Measurements from ENCODE around the gene PES1. TPM values are rescaled to one million over a fixed set of nuclear protein-coding genes. Genes with fewer than 3 reads are reported as not detected.

PES1 gene
- total and polyA plus RNA-seq, 2 experiments from 2014 or later = 64.1 to 76.9 TPM

DNA sequence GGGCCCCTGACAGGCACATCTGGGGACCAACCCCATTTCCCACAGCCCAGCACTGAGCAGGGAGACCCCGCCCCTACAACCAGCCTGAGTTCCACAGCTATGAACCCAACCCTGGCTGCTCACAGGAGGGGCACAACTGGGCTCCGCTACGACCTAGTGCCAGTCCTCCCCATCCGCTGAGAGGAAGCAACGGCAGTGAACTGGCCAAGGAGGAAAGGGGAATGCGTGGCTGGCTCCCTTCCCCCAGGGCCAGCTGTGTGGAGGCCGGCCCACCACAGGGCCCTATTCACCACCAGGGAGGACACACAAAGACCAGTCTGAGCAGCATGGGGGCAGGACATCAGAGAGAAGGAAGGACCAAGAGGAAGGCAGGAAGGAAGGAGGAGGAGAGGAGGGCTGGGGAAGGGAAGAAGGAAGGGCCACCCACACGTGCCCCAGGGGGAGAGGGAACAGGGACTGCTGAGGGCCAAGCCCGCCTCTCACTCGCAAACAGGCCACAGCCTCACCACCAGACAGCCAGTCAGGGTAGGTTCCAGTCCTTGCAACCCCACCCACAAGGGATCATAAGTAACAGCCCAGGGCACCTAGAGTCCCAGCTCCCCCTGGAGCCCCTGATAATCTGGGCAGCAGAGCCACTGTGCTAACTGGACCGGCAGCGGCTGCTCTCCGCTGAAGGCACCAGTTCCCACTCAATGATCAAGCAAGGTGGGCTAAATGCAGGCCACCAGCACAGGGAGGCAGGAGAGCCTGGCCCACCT, 8.7 kb downstream of the PES1 start:
- H3K36me3 Mint-ChIP-seq (ENCODE audit: low read depth) = peaks cover 94% of the 10 kb centered on the region
- no peaks in the 10 kb centered on the region for H3K9me2 ChIP-seq (ENCODE audit: insufficient read depth)
- H3F3A ChIP-seq (replicated peaks; ENCODE audit: low read depth) = no peaks in the 10 kb centered on the region
- DNase-seq (ENCODE audit: low spot score) (no peak), ATAC-seq (no peak; the same call in 2 of the 3 replicates)
- H3K27me3 ChIP-seq (ENCODE audit: insufficient read depth) = no peaks in the 10 kb centered on the region
- no peak overlapping the region for H3K4me3 ChIP-seq
- H3K27ac ChIP-seq (ENCODE audit: low read depth) = no peak overlapping the region
- peaks cover 35% of the 10 kb centered on the region for H3K36me3 ChIP-seq (ENCODE audit: insufficient read depth)
- peaks cover 8% of the 10 kb centered on the region for H3K27me3 Mint-ChIP-seq (ENCODE audit: insufficient read depth, low read depth, poor library complexity)
- no peak overlapping the region for H2AFZ ChIP-seq
- no peaks in the 10 kb centered on the region for H3K9me3 Mint-ChIP-seq
- TF ChIP-seq JUNB (IDR thresholded peaks at IDR 0.05; ENCODE audit: unreplicated experiment) (no peak), ZNF114 (CRISPR knock-in tag; IDR thresholded peaks at IDR 0.05) (no peak), NANOG (IDR thresholded peaks at IDR 0.05; ENCODE audit: borderline replicate concordance) (no peak), STAT1 (IDR thresholded peaks at IDR 0.05; ENCODE audit: unreplicated experiment) (no peak), ZNF331 (CRISPR knock-in tag; IDR thresholded peaks at IDR 0.05; ENCODE audit: low read depth) (no peak)
- TF ChIP-seq, protein P1, sequence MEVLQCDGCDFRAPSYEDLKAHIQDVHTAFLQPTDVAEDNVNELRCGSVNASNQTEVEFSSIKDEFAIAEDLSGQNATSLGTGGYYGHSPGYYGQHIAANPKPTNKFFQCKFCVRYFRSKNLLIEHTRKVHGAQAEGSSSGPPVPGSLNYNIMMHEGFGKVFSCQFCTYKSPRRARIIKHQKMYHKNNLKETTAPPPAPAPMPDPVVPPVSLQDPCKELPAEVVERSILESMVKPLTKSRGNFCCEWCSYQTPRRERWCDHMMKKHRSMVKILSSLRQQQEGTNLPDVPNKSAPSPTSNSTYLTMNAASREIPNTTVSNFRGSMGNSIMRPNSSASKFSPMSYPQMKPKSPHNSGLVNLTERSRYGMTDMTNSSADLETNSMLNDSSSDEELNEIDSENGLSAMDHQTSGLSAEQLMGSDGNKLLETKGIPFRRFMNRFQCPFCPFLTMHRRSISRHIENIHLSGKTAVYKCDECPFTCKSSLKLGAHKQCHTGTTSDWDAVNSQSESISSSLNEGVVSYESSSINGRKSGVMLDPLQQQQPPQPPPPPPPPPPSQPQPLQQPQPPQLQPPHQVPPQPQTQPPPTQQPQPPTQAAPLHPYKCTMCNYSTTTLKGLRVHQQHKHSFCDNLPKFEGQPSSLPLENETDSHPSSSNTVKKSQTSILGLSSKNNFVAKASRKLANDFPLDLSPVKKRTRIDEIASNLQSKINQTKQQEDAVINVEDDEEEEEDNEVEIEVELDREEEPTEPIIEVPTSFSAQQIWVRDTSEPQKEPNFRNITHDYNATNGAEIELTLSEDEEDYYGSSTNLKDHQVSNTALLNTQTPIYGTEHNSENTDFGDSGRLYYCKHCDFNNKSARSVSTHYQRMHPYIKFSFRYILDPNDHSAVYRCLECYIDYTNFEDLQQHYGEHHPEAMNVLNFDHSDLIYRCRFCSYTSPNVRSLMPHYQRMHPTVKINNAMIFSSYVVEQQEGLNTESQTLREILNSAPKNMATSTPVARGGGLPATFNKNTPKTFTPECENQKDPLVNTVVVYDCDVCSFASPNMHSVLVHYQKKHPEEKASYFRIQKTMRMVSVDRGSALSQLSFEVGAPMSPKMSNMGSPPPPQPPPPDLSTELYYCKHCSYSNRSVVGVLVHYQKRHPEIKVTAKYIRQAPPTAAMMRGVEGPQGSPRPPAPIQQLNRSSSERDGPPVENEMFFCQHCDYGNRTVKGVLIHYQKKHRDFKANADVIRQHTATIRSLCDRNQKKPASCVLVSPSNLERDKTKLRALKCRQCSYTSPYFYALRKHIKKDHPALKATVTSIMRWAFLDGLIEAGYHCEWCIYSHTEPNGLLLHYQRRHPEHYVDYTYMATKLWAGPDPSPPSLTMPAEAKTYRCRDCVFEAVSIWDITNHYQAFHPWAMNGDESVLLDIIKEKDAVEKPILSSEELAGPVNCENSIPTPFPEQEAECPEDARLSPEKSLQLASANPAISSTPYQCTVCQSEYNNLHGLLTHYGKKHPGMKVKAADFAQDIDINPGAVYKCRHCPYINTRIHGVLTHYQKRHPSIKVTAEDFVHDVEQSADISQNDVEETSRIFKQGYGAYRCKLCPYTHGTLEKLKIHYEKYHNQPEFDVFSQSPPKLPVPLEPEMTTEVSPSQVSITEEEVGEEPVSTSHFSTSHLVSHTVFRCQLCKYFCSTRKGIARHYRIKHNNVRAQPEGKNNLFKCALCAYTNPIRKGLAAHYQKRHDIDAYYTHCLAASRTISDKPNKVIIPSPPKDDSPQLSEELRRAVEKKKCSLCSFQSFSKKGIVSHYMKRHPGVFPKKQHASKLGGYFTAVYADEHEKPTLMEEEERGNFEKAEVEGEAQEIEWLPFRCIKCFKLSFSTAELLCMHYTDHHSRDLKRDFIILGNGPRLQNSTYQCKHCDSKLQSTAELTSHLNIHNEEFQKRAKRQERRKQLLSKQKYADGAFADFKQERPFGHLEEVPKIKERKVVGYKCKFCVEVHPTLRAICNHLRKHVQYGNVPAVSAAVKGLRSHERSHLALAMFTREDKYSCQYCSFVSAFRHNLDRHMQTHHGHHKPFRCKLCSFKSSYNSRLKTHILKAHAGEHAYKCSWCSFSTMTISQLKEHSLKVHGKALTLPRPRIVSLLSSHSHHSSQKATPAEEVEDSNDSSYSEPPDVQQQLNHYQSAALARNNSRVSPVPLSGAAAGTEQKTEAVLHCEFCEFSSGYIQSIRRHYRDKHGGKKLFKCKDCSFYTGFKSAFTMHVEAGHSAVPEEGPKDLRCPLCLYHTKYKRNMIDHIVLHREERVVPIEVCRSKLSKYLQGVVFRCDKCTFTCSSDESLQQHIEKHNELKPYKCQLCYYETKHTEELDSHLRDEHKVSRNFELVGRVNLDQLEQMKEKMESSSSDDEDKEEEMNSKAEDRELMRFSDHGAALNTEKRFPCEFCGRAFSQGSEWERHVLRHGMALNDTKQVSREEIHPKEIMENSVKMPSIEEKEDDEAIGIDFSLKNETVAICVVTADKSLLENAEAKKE (CRISPR knock-in tag; IDR thresholded peaks at IDR 0.05) = no peak
- TF ChIP-seq, protein P2, sequence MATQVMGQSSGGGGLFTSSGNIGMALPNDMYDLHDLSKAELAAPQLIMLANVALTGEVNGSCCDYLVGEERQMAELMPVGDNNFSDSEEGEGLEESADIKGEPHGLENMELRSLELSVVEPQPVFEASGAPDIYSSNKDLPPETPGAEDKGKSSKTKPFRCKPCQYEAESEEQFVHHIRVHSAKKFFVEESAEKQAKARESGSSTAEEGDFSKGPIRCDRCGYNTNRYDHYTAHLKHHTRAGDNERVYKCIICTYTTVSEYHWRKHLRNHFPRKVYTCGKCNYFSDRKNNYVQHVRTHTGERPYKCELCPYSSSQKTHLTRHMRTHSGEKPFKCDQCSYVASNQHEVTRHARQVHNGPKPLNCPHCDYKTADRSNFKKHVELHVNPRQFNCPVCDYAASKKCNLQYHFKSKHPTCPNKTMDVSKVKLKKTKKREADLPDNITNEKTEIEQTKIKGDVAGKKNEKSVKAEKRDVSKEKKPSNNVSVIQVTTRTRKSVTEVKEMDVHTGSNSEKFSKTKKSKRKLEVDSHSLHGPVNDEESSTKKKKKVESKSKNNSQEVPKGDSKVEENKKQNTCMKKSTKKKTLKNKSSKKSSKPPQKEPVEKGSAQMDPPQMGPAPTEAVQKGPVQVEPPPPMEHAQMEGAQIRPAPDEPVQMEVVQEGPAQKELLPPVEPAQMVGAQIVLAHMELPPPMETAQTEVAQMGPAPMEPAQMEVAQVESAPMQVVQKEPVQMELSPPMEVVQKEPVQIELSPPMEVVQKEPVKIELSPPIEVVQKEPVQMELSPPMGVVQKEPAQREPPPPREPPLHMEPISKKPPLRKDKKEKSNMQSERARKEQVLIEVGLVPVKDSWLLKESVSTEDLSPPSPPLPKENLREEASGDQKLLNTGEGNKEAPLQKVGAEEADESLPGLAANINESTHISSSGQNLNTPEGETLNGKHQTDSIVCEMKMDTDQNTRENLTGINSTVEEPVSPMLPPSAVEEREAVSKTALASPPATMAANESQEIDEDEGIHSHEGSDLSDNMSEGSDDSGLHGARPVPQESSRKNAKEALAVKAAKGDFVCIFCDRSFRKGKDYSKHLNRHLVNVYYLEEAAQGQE (IDR thresholded peaks at IDR 0.05; ENCODE audit: unreplicated experiment) = no peak
- TF ChIP-seq, protein P3, sequence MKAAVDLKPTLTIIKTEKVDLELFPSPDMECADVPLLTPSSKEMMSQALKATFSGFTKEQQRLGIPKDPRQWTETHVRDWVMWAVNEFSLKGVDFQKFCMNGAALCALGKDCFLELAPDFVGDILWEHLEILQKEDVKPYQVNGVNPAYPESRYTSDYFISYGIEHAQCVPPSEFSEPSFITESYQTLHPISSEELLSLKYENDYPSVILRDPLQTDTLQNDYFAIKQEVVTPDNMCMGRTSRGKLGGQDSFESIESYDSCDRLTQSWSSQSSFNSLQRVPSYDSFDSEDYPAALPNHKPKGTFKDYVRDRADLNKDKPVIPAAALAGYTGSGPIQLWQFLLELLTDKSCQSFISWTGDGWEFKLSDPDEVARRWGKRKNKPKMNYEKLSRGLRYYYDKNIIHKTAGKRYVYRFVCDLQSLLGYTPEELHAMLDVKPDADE (IDR thresholded peaks at IDR 0.05) = no peak
- H3K4me1 ChIP-seq (ENCODE audit: insufficient read depth) = no peaks in the 10 kb centered on the region
- no peak overlapping the region for H3K4me2 ChIP-seq
- H4K20me1 ChIP-seq (replicated peaks; ENCODE audit: insufficient read depth) = no peaks in the 10 kb centered on the region; the same call in 1 of the 2 replicates
- no peak overlapping the region for H3K4me3 Mint-ChIP-seq
- H3K79me2 ChIP-seq (replicated peaks; ENCODE audit: insufficient read depth) = peaks cover 2% of the 10 kb centered on the region; the same call in 1 of the 2 replicates
- no peaks in the 10 kb centered on the region; the same call in 2 of the 3 replicates for H3K4me1 Mint-ChIP-seq
- no peak overlapping the region for H3K27ac Mint-ChIP-seq

All from GM23338 (cell line).